ENCODE data around the gene RANBP3L.

DNA sequence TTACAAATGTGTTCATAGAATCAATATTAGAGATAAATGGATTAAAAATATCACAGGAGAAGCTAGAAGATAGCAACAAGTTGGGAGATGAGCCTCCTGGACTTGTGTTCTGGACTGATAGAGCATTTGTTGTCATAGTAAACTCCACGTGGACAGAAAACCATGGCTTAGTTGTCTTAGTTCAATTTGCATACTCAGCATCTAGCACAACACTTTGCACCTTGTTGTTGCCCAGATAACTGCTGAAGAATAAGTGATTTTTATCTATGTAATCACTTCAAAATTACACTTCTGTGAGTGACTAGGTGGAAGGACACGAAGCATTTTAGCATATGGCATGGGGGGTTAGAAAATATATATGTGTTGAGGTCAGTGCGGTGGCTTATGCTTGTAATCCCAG is 4.0 kb downstream of the RANBP3L start:
- TF ChIP-seq, protein P1, sequence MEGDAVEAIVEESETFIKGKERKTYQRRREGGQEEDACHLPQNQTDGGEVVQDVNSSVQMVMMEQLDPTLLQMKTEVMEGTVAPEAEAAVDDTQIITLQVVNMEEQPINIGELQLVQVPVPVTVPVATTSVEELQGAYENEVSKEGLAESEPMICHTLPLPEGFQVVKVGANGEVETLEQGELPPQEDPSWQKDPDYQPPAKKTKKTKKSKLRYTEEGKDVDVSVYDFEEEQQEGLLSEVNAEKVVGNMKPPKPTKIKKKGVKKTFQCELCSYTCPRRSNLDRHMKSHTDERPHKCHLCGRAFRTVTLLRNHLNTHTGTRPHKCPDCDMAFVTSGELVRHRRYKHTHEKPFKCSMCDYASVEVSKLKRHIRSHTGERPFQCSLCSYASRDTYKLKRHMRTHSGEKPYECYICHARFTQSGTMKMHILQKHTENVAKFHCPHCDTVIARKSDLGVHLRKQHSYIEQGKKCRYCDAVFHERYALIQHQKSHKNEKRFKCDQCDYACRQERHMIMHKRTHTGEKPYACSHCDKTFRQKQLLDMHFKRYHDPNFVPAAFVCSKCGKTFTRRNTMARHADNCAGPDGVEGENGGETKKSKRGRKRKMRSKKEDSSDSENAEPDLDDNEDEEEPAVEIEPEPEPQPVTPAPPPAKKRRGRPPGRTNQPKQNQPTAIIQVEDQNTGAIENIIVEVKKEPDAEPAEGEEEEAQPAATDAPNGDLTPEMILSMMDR (IDR thresholded peaks at IDR 0.05): no peak
- no peak for TF ChIP-seq POLR2A (IDR thresholded peaks at IDR 0.05)
- no peak for TF ChIP-seq EP300 (IDR thresholded peaks at IDR 0.05)
